HT-29 (cell line): ENCODE measurements around the gene CARMIL3. TPM values are rescaled to one million over a fixed set of nuclear protein-coding genes. Genes with fewer than 3 reads are reported as not detected.

Experiments used
- DNase-seq: peaks from one replicate; pipeline ENCODE4 v3.0.0-alpha.2; 2015; ENCODE audit warnings: low spot score
- total RNA-seq: library from RNA; depleted of rRNA; stranded (reverse); fragments of >200 nt; shearing (Covaris generic); gene quantifications from 2 replicates; pipeline ENCODE4 v1.2.3, GENCODE V29; 2014

Gene CARMIL3
- total RNA-seq, 1 experiment from 2014 or later, result 1.1 TPM

DNA sequence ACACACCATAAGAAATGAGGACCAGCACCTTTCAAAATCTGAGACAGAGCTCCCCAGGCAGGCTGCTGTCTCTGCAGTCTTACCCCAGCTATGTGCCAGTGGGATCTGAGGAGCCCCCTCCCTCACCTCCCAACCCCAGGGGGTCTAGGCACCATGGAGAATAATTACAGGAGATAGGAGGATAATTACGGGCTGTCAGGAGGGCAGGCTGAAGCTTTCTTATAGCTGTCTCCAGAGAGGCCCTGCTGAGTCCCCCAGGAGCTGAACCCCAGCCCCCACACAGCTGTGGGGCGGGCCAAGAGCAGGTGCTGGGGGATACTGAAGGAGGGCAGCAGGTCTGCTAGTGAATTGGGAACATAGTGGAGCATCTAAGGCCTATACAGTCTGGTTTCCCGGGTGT is 26.3 kb downstream of the CARMIL3 start:
- DNase-seq, result no peak

DNA sequence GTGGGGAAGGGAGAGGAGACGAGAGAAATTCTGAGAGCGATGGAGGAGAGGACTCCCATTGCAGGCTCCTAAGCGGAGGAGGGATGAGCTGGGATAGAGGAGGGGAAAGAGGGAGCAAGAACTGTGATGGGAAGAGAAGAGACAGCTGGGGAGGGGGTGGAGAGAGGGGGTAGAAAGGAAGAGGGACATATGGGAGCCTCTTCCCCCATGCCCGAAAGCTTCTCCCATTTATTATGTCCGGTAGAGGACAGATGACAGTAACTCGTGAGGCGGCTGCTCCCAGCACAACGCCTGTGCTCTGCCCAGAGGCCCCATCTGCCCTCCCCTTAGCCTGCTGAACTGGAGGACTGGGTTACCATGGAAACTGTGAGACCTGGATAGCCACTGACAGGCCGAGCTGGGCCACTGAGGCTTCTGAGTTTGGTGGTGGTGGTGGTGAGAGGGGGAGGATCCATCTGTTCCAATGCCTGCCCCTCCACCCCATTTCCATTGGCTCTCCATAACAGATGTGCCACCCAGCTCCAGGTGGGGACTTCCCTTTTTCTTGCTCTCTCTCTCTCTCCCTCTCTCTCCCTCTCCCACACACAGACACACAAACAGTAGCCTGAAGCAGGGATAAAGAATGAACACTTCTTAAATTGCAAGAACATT is 27.8 kb downstream of the CARMIL3 start:
- DNase-seq, result no peak

- DNase-seq, result no peak
These were observed 28.3 kb downstream of the CARMIL3 start for GRCh38 chr14:24080142-24080530.

DNA sequence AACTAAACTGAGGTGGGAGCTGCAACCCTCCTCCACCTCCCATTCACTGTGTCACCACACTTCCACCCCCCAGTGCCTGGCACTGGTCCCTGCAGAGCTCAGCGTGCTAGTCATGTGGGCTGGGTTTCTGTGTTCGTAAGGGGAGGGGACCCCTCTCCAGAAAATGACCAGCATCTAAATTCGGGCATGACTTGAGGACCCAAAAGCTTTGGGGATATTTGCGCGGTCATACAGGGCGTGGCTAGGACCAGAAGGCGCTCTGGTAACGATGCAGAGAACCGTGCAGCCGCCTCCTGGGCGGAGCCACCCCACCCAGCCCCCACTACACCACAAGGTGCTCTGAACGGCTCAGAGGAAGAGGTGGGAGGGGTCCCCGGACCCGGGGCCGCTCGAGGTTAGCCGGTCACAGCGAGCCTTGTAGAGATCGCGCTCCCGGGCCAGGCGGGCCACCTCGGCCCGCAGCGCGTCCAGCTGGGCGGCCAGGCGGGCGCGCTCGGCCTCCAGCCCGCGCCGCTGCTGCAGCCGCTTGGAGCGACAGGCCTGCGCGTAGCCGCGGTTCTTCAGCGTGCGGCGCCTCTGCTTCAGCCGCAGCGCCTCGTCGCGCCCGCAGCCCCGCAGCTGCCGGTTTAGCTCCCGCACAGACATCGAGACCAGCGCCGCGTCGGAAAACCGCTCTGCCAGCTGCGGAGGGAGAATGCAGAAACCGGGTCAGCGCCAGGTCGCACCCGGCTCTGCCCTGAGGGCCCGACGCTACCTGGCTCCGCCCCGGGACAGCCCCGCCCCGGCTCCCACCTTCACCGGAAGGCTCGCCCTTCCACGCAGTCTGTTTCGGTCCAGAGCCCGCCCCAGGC is 29.3 kb downstream of the CARMIL3 start:
- peak; percentile 24 for DNase-seq

- no peak for DNase-seq
These were observed 30.0 kb downstream of the CARMIL3 start for GRCh38 chr14:24081739-24082211.

GRCh38 chr14:24082411-24083080 is 30.7 kb downstream of the CARMIL3 start:
- no peak for DNase-seq

DNA sequence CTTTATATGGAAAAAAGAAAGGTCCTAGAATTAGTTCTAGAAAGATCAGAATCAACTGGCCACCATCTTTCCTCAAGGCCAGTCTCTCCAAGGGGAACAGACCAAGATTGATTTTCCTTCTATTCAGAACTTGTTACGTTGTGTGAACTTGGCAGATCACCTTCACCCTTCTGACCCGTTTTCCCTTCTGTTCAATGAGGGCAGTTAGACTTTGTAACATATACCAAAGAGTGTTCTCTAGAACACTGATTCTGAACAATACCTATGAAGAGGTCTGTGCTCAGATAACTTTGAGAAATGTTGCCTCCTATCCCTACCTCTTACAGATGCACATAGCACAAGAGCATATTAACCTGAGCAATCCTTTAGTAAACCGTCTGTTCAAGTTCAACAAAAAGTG is 31.7 kb downstream of the CARMIL3 start:
- DNase-seq, result no peak

- DNase-seq, result no peak
These were observed 32.6 kb downstream of the CARMIL3 start for GRCh38 chr14:24084440-24084839.

GRCh38 chr14:24085215-24085614 is 33.4 kb downstream of the CARMIL3 start:
- no peak for DNase-seq

DNA sequence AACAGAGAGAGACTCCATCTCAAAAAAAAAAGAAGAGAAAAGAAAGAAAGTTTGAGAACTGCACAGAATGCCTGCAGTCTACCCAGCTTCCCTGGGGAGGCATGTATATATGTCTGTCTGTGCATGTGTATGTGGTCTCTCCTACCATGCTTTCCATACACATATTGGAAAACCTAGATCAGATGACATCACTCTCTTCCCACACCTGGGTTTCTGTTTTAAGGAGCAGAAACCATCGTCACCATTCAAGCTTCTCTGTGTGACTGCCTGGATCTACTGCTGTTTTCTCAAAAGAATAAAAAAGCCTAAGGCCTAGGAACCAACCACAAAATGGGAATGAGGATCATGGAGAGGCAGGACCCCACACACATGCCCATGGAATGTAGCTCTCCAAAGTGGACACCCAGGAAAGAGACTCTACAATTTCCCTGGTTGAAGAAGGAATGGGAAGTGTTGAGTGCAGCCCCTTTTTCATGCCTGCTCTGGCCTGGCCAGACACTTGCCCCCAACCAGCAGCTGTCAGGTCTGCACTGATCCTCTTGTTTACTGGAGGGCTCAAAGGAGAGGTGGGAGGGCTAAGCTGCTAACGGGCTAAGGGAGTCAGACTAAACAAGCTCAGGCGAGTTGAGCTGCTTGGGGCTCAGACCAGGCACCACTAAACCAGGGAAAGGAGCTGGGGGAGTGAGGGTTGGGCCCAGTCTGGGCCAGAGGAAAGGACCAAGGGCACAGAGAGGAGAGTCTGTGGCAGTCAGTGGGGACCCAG is 34.6 kb downstream of the CARMIL3 start:
- DNase-seq, result no peak

GRCh38 chr14:24087004-24087403 is 35.2 kb downstream of the CARMIL3 start:
- DNase-seq, result no peak

DNA sequence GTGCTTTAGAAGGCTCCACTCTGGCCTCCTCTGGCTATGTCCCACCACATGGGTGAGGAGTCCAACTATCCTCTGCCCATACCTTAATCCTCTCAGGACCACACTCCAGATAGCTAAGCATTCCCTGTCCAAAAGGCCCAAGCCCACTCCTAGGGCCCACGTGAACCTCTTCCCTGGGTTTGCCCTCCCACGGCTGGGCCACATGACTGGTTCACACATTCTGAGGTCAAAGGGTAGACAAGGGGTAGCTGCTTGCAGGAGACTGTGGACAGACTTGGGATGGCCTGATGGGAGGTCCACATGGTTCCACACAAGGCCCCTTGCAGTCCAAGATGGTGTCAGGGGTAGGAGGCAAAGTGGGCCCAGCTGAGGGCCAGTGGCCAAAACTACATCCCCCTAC is 36.3 kb downstream of the CARMIL3 start:
- DNase-seq, result no peak

- DNase-seq, result no peak
These were observed 38.1 kb downstream of the CARMIL3 start for GRCh38 chr14:24089890-24090289.

DNA sequence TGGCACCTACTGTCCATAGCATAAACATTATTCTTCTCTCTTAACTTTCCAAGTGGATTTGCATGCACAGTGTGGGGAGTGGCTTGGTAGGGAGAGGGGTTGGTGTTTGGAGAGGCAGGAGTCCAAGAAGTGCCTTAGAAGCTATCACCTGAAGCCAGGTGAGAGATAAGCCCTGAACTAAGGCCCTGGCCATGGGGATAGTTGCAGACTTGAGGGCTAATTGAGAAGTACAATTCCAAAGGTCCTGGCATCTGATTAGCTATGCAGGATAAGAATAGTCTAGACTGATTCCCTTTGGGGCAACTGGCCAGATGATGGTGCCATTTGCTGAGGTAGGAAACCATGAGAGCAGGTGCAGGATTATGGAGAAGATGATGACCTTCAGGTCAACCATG is 40.3 kb downstream of the CARMIL3 start:
- DNase-seq, result no peak

DNA sequence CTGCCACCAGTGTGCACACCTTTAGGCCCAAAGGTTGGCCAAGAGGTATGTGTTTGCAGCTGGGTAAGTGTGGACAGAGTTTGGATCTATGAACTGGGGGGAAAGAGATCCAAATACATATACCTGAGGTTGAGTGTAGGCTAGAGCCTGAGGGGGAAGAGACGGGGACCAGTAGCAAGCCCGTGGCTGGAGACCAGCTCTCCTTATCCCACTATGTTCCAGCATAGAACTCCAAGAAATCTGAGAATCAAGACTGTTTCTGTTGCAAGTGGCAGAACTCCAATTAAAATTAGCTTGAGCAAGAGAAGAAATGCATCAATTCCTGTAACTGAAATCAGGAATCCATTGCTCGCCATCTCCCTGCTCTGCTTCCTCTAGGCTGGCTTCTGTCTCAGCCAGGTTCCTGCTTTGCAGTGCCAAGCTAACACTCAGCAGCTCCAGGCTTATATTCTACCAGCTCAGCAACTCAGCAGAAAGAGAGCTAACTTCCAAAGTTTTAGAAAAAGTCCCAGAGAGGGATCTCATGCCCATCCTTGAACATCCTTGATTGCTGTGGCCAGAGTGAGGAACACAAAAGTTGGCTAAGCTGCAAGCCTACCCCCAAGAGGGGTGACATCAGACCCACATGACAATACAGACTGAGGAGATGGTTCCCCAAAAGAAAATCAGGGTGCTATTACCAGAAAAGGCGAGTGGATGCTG is 40.8 kb downstream of the CARMIL3 start:
- no peak for DNase-seq

DNA sequence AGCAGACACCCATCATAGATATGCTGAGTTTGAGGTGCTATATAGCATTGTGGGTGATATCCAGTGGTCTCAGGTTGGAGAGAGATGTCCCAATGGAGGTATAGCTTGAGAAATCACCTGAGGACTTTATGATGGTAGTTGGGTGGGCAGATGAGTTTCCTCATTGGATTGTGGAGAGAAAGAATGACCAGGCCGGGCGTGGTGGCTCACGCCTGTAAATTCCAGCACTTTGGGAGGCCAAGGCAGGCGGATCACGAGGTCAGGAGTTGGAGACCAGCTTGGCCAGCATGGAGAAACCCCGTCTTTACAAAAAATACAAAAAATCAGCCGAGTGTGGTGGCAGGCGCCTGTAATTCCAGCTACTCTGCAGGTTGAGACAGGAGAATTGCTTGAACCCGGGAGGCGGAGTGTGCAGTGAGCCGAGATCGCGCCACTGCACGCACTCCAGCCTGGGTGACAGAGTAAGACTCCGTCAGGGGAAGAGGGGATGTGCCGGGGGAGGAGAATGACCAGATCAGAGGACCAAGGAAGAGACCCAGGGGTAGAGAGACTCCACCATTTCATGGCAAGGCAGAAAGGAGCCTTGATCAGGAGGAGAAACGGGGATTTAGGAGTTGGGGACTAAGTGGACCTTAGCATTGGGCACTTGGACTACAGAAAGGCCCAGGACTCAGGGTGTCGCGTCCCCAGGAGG is 41.5 kb downstream of the CARMIL3 start:
- no peak for DNase-seq

- DNase-seq, result peak; percentile 77
These were observed 42.4 kb downstream of the CARMIL3 start, which contains the start of gene PCK2 for GRCh38 chr14:24093901-24094840. Gene PCK2, plus strand, starts transcription at chr14:24094311. Its CDS starts 95 bp downstream, at chr14:24094406.

DNA sequence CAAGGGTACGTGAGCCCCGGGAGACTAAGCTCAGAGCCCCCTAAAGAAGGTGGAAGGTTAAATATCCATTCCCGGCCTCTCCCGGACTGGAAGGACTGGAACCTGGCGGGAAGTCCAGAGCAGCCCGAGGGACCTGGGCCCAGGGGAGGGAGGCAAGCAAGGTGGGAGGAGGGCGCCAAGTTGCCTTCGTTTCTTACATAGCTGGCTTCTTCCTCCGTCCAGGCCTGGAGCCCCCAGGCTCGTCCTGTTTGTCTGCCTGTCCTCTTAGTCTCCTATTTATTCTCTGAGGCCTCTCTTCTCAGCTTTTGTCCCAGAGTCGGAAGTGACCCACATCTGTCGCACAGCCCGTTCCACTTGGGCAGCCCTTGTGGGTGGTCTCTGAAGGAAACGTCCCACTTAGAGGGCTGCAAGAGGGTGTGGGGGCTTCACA is 43.0 kb downstream of the CARMIL3 start:
- DNase-seq, result no peak
